HepG2 (cell line): ENCODE results near the gene TMEM190. TPM values are rescaled to one million over a fixed set of nuclear protein-coding genes. Genes with fewer than 3 reads are reported as not detected.
A peak's percentile ranks its signal among the peaks of the same experiment; 100 is the strongest.

ENCODE experiments used
- ATF4 ChIP-seq, 2 experiments: fragments of 450-650 bp in 1 of 2; sonication (generic) in 1 of 2; formaldehyde crosslinking; IDR thresholded peaks; 2 replicates each; pipeline versions ENCODE4 v1.5.0 to v1.8.0; 2020 to 2022; ENCODE audit warnings: mild to moderate bottlenecking in 1 of 2, missing genetic modification reagents in 1 of 2
- CBX1 ChIP-seq: IDR thresholded peaks from one replicate; pipeline ENCODE4 v1.6.1; 2016; ENCODE audit warnings: antibody characterized with exemption, low read depth
- DMTF1 ChIP-seq: sonication (generic); formaldehyde crosslinking; IDR thresholded peaks from 2 replicates; pipeline ENCODE4 v1.4.0; 2020; ENCODE audit warnings: mild to moderate bottlenecking, missing genetic modification reagents
- GATA4 ChIP-seq: sonication (generic); IDR thresholded peaks from 2 replicates; pipeline ENCODE4 v1.6.1; 2016; ENCODE audit warnings: antibody characterized with exemption, low read depth, borderline replicate concordance
- GFI1 ChIP-seq: sonication (generic); formaldehyde crosslinking; IDR thresholded peaks from 2 replicates; pipeline ENCODE4 v1.5.0; 2020; ENCODE audit warnings: missing genetic modification reagents, mild to moderate bottlenecking, borderline replicate concordance
- HMG20A ChIP-seq: IDR thresholded peaks from 2 replicates; pipeline ENCODE4 v1.6.1; 2016; ENCODE audit warnings: borderline replicate concordance
- HOXA3 ChIP-seq: sonication (generic); formaldehyde crosslinking; IDR thresholded peaks from 2 replicates; pipeline ENCODE4 v1.5.0; 2020; ENCODE audit warnings: missing genetic modification reagents
- LCORL ChIP-seq, 2 experiments: fragments of 450-650 bp in 1 of 2; sonication (generic) in 1 of 2; formaldehyde crosslinking in 1 of 2; IDR thresholded peaks; 2 replicates each; pipeline versions ENCODE4 v1.5.0 to v1.6.1; 2017 to 2020; ENCODE audit warnings: antibody characterized with exemption in 1 of 2, missing genetic modification reagents in 1 of 2
- MBNL3 ChIP-seq: fragments of 250-450 bp; sonication (Bioruptor Pico); conservative IDR thresholded peaks from 2 replicates; pipeline ENCODE4 v1.8.0; 2022; ENCODE audit warnings: mild to moderate bottlenecking, inconsistent platforms
- MXI1 ChIP-seq: IDR thresholded peaks from 3 replicates; pipeline ENCODE4 v1.6.1; 2012; ENCODE audit warnings: low read depth, low read length, inconsistent platforms, borderline replicate concordance
- PLSCR1 ChIP-seq: sonication (generic); formaldehyde crosslinking; IDR thresholded peaks from 2 replicates; pipeline ENCODE4 v1.5.0; 2020; ENCODE audit warnings: missing genetic modification reagents, mild to moderate bottlenecking, borderline replicate concordance
- SIX4 ChIP-seq: sonication (generic); formaldehyde crosslinking; IDR thresholded peaks from 2 replicates; pipeline ENCODE4 v1.4.0; 2020; ENCODE audit warnings: missing genetic modification reagents
- SMAD3 ChIP-seq: sonication (generic); formaldehyde crosslinking; IDR thresholded peaks from 2 replicates; pipeline ENCODE4 v1.4.0; 2020; ENCODE audit warnings: missing genetic modification reagents
- SP4 ChIP-seq: sonication (generic); formaldehyde crosslinking; IDR thresholded peaks from 2 replicates; pipeline ENCODE4 v1.8.1; 2023; ENCODE audit warnings: mild to moderate bottlenecking, missing genetic modification reagents
- TBX3 ChIP-seq: fragments of 450-650 bp; IDR thresholded peaks from 2 replicates; pipeline ENCODE4 v1.6.1; 2017; ENCODE audit warnings: antibody characterized with exemption, mild to moderate bottlenecking, inconsistent platforms, borderline replicate concordance
- TMF1 ChIP-seq: sonication (generic); formaldehyde crosslinking; IDR thresholded peaks from 2 replicates; pipeline ENCODE4 v1.8.1; 2022; ENCODE audit warnings: low read depth, missing genetic modification reagents
- ZNF24 ChIP-seq: fragments of 450-650 bp; IDR thresholded peaks from 2 replicates; pipeline ENCODE4 v1.6.1; 2017; ENCODE audit warnings: antibody characterized with exemption, mild to moderate bottlenecking
- ZNF253 ChIP-seq: sonication (generic); formaldehyde crosslinking; IDR thresholded peaks from 2 replicates; pipeline ENCODE4 v1.8.0; 2022; ENCODE audit warnings: mild to moderate bottlenecking, missing genetic modification reagents, borderline replicate concordance
- ZNF326 ChIP-seq: sonication (generic); formaldehyde crosslinking; IDR thresholded peaks from 2 replicates; pipeline ENCODE4 v1.4.0; 2020; ENCODE audit warnings: missing genetic modification reagents, borderline replicate concordance
- ZNF562 ChIP-seq: sonication (generic); formaldehyde crosslinking; IDR thresholded peaks from 2 replicates; pipeline ENCODE4 v1.8.0; 2022; ENCODE audit warnings: missing genetic modification reagents, borderline replicate concordance
- ZNF564 ChIP-seq: sonication (generic); formaldehyde crosslinking; IDR thresholded peaks from 2 replicates; pipeline ENCODE4 v1.8.1; 2023; ENCODE audit warnings: mild to moderate bottlenecking, missing genetic modification reagents
- ZNF713 ChIP-seq: sonication (generic); formaldehyde crosslinking; IDR thresholded peaks from 2 replicates; pipeline ENCODE4 v1.4.0; 2020; ENCODE audit warnings: mild to moderate bottlenecking, missing genetic modification reagents
- ZNF766 ChIP-seq: sonication (generic); formaldehyde crosslinking; IDR thresholded peaks from 2 replicates; pipeline ENCODE4 v1.5.0; 2020; ENCODE audit warnings: missing genetic modification reagents, borderline replicate concordance
- polyA plus RNA-seq, 8 experiments: library from polyadenylated mRNA; depleted of rRNA in 3 of 8; stranded (reverse) in 7 of 8; unstranded in 1 of 8; fragments of >200 nt; fragmentation: Illumina TruSeq in 4 of 8; extraction: Trizol in 4 of 8; gene quantifications; 2 replicates each; pipeline versions ENCODE4 v1.2.1 to v1.2.3, GENCODE V29; 2011 to 2016; ENCODE audit warnings: low read depth in 4 of 8, missing spikeins in 1 of 8, mixed read lengths in 1 of 8; ENCODE audit not compliant: insufficient read depth in 1 of 8
- total RNA-seq, 5 experiments: library from RNA; depleted of rRNA; stranded (reverse); fragments of >200 nt; fragmentation: Illumina TruSeq; extraction: Trizol; gene quantifications; 2 replicates each; pipeline ENCODE4 v1.2.3, GENCODE V29; 2016; ENCODE audit warnings: low read depth in 1 of 5
- TF ChIP-seq, protein P1 (sequence below): sonication (generic); formaldehyde crosslinking; IDR thresholded peaks from 2 replicates; pipeline ENCODE4 v1.5.1; 2020; ENCODE audit warnings: mild to moderate bottlenecking, missing genetic modification reagents

The TMEM190 gene
- total and polyA plus RNA-seq, 2 of the 13 experiments (the other 11 are each of a cell fraction or from before 2014, with no cell fraction given), result 0.35 to 0.83 TPM

DNA sequence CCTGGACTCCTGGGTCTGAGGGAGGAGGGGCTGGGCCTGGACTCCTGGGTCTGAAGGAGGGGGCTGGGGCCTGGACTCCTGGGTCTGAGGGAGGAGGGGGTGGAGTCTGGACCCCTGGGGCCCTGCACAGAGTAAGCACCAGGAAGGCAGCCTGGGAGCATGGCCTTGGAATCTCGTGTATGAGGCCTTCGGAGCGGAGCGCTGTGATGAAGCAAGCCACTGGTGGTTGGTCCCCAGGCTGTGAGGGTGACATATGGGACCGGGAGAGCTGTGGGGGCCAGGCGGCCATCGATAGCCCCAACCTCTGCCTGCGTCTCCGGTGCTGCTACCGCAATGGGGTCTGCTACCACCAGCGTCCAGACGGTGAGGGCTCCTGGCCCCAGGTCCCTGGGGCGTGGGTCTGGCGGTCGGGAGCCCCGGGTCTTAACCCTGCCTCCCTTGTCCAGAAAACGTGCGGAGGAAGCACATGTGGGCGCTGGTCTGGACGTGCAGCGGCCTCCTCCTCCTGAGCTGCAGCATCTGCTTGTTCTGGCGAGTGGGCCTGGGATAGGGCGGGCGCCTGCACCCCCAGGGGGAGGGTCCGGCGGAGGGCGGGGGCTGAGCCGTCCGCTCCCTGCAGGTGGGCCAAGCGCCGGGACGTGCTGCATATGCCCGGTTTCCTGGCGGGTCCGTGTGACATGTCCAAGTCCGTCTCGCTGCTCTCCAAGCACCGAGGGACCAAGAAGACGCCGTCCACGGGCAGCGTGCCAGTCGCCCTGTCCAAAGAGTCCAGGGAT lies 918 bp downstream of the TMEM190 start (continued):
- TF ChIP-seq PLSCR1 (CRISPR knock-in tag), result no peak
- no peak for TF ChIP-seq GFI1 (CRISPR knock-in tag)
- no peak for TF ChIP-seq TBX3
- TF ChIP-seq ZNF24, result no peak
- no peak for TF ChIP-seq MXI1
- TF ChIP-seq ZNF326 (CRISPR knock-in tag), result no peak
- no peak for TF ChIP-seq CBX1
- TF ChIP-seq HMG20A, result no peak
- TF ChIP-seq ZNF253 (CRISPR knock-in tag), result no peak
- no peak for TF ChIP-seq ATF4 (CRISPR knock-in tag; IDR thresholded peaks at IDR 0.05)
- TF ChIP-seq GATA4, result no peak
- TF ChIP-seq ZNF766 (CRISPR knock-in tag), result 0 out of 2 replicates have a peak, but pooled peaks have one; percentile 38
- TF ChIP-seq DMTF1 (CRISPR knock-in tag), result no peak
- TF ChIP-seq ZNF564 (CRISPR knock-in tag), result no peak
- TF ChIP-seq SP4, result peak; percentile 43; the same call in 1 of the 2 replicates
- no peak for TF ChIP-seq MBNL3
- no peak for TF ChIP-seq SIX4 (CRISPR knock-in tag)
- TF ChIP-seq TMF1 (CRISPR knock-in tag), result no peak
- TF ChIP-seq LCORL (IDR thresholded peaks at IDR 0.05), result no peak
- peak; percentile 34; the same call in 1 of the 2 replicates for TF ChIP-seq LCORL (CRISPR knock-in tag; IDR thresholded peaks at IDR 0.05)
- TF ChIP-seq ZNF562 (CRISPR knock-in tag), result no peak
- TF ChIP-seq HOXA3 (CRISPR knock-in tag), result peak; percentile 30; the same call in 1 of the 2 replicates
- TF ChIP-seq SMAD3, result no peak
- TF ChIP-seq, protein P1, sequence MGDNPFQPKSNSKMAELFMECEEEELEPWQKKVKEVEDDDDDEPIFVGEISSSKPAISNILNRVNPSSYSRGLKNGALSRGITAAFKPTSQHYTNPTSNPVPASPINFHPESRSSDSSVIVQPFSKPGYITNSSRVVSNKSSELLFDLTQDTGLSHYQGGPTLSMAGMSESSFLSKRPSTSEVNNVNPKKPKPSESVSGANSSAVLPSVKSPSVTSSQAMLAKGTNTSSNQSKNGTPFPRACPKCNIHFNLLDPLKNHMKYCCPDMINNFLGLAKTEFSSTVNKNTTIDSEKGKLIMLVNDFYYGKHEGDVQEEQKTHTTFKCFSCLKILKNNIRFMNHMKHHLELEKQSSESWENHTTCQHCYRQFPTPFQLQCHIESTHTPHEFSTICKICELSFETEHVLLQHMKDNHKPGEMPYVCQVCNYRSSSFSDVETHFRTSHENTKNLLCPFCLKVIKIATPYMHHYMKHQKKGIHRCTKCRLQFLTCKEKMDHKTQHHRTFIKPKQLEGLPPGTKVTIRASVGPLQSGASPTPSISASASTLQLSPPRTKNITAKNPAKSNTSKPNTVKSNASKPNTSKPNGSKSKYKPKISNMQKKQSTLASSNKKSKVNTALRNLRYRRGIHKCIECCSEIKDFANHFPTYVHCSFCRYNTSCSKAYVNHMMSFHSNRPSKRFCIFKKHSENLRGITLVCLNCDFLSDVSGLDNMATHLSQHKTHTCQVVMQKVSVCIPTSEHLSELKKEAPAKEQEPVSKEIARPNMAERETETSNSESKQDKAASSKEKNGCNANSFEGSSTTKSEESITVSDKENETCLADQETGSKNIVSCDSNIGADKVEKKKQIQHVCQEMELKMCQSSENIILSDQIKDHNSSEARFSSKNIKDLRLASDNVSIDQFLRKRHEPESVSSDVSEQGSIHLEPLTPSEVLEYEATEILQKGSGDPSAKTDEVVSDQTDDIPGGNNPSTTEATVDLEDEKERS, result no peak
- no peak for TF ChIP-seq ZNF713 (CRISPR knock-in tag)
